Activated naive CD4-positive, alpha-beta T cell treated with anti-CD3 and anti-CD28 coated beads for 36 hours (primary cell): Measurements from ENCODE around the gene CLIP2. TPM values are rescaled to one million over a fixed set of nuclear protein-coding genes. Genes with fewer than 3 reads are reported as not detected.
"Not testable (repeated sequence)": the region's sequence is repeated elsewhere in the genome, so short reads cannot be mapped to it uniquely, and the experiment has no call there.

ENCODE experiments used
- CTCF ChIA-PET: fragments of 350-600 bp; sonication (Branson Sonifier 250); formaldehyde crosslinking; loops from one replicate; lab custom pipeline; 2021; ENCODE audit warnings: antibody characterized with exemption; lab: Charles Lee
- DNase-seq: peaks from one replicate; pipeline ENCODE4 v3.0.0-alpha.2; 2020
- H3K27ac Mint-ChIP-seq: one replicate; pipeline ENCODE4 v1.8.0; 2021; ENCODE audit warnings: mild to moderate bottlenecking, mixed read lengths
- H3K27me3 Mint-ChIP-seq: one replicate; pipeline ENCODE4 v1.8.0; 2021; ENCODE audit warnings: low read depth, mixed read lengths
- H3K36me3 Mint-ChIP-seq: one replicate; pipeline ENCODE4 v1.8.0; 2021; ENCODE audit warnings: low read depth, mixed read lengths
- H3K4me1 Mint-ChIP-seq: one replicate; pipeline ENCODE4 v1.8.0; 2021; ENCODE audit warnings: low read depth, mixed read lengths
- H3K4me3 Mint-ChIP-seq: one replicate; pipeline ENCODE4 v1.8.0; 2021; ENCODE audit warnings: mild to moderate bottlenecking, moderate library complexity, mixed read lengths
- H3K9me3 Mint-ChIP-seq: one replicate; pipeline ENCODE4 v1.8.0; 2021; ENCODE audit warnings: mixed read lengths
- intact Hi-C: fragments of 100-400 bp; cut with micrococcal nuclease; formaldehyde crosslinking; loops from one replicate; pipeline ENCODE4 v1.15.1; 2023
- total RNA-seq, 2 experiments: library from RNA; stranded (reverse); gene quantifications; one replicate each; pipeline ENCODE4 v1.2.3, GENCODE V29; 2021

The CLIP2 gene
- total RNA-seq, 2 experiments from 2014 or later, result 1.2 to 1.6 TPM

DNA sequence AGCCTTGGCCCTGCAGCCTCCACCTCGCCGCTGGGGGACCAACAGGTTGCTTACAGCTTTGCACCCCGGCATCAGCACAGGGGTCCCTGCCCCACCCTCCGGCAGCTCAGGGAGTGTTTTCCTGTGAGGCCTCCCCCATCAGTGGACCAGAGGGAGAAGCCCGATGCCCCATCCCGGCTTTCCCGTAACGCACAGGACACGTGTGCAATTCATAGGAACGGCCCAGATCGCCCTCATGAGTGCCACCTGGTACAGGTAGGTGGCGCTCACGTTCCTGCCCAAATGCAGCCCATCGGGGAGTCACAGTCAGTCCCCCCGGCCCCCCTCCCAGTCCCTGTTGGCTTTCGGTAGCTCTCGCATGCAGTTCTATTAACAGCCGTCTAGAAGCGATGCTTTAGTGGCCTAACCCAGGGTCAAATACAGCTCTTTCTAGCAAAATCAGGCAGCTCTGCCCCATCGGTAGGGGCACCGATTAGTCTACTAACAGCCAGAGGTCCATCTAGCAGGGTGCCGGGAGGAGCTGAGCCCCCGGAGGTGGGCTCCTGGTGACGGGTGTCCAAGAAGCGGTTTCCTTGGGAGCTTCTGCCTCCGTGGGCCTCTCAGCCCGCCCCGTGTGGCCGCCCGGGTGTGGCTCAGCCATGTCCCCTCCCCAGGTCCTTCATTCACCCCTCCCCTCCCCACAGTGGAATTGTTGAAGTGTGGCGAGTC is 116.1 kb downstream of the CLIP2 start:
- Mint-ChIP-seq H3K27ac (no peak overlapping the region), H3K36me3 (no peaks in the 10 kb centered on the region), H3K9me3 (no peaks in the 10 kb centered on the region), H3K27me3 (no peaks in the 10 kb centered on the region), H3K4me1 (no peaks in the 10 kb centered on the region), H3K4me3 (no peak overlapping the region)
- intact Hi-C loops, result no loop called here
- no peak for DNase-seq
- CTCF ChIA-PET, result interaction anchor here (0.6 to 2.0 kb wide), 5 partner anchors 10 to 230 kb away, joined by 3 to 6 read pairs (median 4); no protein-coding TSS in a partner anchor

DNA sequence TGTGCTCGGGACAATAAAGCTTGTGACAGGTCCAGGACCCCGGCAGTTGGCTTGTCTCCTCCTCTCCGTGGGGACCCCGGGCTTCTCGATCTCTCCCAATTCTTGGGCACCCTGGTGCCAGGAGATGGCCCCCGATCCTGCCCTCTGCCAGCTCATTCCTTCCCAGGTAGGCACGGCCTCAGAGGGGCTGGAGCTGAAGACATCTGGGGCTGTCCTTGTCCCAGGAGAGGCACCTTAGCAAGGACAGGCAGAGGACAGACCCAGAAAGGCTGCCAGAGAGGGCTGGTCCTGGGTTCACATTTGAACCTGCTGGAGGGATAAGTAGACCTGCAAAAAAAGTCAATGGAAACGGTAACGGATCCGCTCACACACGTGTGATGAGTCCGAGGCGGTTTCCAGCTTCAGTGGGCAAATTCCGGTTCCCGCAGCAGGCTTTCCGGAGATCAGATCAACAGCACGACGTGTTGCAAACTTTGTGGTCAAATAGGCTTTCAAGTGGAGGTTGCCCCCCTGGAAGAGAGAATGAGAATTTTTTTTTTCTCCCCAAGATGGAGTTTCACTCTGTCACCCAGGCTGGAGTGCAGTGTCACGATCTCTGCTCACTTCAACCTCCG is 116.8 kb downstream of the CLIP2 start:
- Mint-ChIP-seq H3K27me3 (no peaks in the 10 kb centered on the region), H3K4me1 (no peaks in the 10 kb centered on the region), H3K9me3 (no peaks in the 10 kb centered on the region), H3K36me3 (no peaks in the 10 kb centered on the region), H3K4me3 (no peak overlapping the region), H3K27ac (no peak overlapping the region)
- intact Hi-C loops, result no loop called here
- no peak for DNase-seq
- CTCF ChIA-PET, result interaction anchor here (1.2 to 2.0 kb wide), 4 partner anchors 9 to 200 kb away, joined by 4 to 6 read pairs (median 5); no protein-coding TSS in a partner anchor

DNA sequence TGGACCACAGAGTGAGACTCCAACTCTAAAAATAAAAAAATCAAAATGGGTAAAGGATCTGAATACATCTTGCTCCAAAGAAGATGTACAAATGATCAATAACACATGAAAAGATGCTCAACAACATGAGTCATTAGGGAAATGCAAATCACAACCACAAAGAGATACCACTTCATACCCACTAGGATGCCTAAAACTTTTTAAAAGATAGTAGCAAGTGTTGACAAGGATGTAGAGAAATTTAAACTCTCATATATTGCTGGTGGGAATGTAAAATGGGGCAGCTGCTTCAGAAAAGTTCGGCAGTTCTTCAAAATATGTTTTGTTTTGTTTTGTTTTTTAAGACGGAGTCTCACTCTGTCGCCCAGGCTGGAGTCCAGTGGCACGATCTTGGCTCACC is 118.8 kb downstream of the CLIP2 start:
- H3K4me3 Mint-ChIP-seq, result no peak overlapping the region
- no peak overlapping the region for H3K27ac Mint-ChIP-seq
- H3K4me1 Mint-ChIP-seq, result no peaks in the 10 kb centered on the region
- DNase-seq, result no peak
- H3K9me3 Mint-ChIP-seq, result no peaks in the 10 kb centered on the region
- intact Hi-C loops, result no loop called here
- H3K36me3 Mint-ChIP-seq, result no peaks in the 10 kb centered on the region
- CTCF ChIA-PET, result no interaction called here
- H3K27me3 Mint-ChIP-seq, result no peaks in the 10 kb centered on the region

DNA sequence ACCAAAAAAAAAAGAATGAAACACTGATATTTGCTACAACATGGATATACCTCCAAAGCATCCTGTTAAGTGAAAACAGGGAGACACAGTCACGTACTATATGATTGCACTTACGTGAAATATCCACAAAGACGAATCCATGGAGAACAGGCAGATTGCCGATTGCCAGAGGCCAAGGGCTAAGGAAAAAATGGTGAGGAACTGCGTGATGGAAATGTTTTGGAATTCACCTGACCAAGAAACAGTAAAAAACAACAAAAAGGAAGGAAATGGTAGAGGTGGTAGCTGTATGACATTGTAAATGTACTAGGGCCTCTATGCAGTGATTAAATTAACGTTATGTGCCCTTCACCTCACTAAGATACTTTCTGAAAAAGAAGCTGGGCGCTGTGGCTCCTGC is 120.4 kb downstream of the CLIP2 start:
- CTCF ChIA-PET, result interaction anchor here (0.6 to 2.2 kb wide), 4 partner anchors 9 to 191 kb away, joined by 3 to 9 read pairs (median 3); no protein-coding TSS in a partner anchor
- intact Hi-C loops, result no loop called here

DNA sequence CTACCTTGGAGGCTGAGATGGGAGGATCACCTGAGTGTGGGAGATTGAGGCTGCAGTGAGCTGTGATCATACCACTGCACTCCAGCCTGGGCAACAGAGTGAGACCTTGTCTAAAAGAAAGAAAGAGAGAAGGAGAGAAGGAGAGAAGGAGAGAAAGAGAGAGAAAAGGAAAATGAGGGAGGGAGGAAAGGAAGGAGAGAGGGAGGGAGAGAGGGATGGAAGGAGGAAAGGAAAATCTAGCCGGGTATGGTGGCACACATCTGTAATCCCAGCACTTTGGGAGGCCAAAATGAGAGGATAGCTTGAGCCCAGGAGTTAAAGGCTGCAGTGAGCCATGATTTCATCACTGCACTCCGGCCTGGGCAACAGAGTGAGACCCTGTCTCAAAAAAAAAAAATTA is 121.6 kb downstream of the CLIP2 start:
- intact Hi-C loops, result no loop called here
- H3K9me3 Mint-ChIP-seq, result no peaks in the 10 kb centered on the region
- CTCF ChIA-PET, result interaction anchor here (0.6 to 2.2 kb wide), 3 partner anchors 10 to 156 kb away, joined by 3 to 9 read pairs (median 4); no protein-coding TSS in a partner anchor

More for the DNA sequence above, 120.4 kb downstream of the CLIP2 start:
- H3K4me3 Mint-ChIP-seq, result no peak overlapping the region
- no peak for DNase-seq
- no peaks in the 10 kb centered on the region for H3K9me3 Mint-ChIP-seq
- H3K27ac Mint-ChIP-seq, result no peak overlapping the region
- H3K4me1 Mint-ChIP-seq, result no peaks in the 10 kb centered on the region
- H3K27me3 Mint-ChIP-seq, result no peaks in the 10 kb centered on the region
- no peaks in the 10 kb centered on the region for H3K36me3 Mint-ChIP-seq

DNA sequence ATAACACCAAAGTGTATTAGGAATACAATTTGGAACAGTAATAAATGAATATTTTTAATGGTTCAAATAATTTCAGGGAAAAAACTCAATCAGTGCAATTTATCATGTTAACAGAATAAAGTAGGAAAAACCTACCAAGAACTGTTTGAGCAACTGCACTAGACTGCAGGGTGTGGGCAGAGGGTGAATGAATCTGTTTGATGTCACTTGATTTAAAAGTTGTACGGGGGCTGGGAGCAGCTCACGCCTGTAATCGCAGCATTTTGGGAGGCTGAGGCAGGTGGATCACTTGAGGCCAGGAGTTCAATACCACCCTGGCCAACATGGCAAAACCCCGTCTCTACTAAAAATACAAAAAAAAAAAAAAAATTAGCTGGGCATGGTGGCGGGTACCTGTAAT is 122.4 kb downstream of the CLIP2 start:
- intact Hi-C loops, H3K4me3 Mint-ChIP-seq, H3K9me3 Mint-ChIP-seq, H3K27me3 Mint-ChIP-seq, H3K27ac Mint-ChIP-seq, H3K4me1 Mint-ChIP-seq, H3K36me3 Mint-ChIP-seq, DNase-seq: not testable (repeated sequence)
- CTCF ChIA-PET, result interaction anchor here (0.6 to 2.2 kb wide), 5 partner anchors 11 to 329 kb away, joined by 3 to 9 read pairs (median 4); no protein-coding TSS in a partner anchor

More for the DNA sequence above, 121.6 kb downstream of the CLIP2 start:
- H3K36me3 Mint-ChIP-seq, result no peaks in the 10 kb centered on the region
- no peak overlapping the region for H3K27ac Mint-ChIP-seq
- no peaks in the 10 kb centered on the region for H3K27me3 Mint-ChIP-seq
- no peaks in the 10 kb centered on the region for H3K4me1 Mint-ChIP-seq
- DNase-seq, result no peak
- H3K4me3 Mint-ChIP-seq, result no peak overlapping the region

DNA sequence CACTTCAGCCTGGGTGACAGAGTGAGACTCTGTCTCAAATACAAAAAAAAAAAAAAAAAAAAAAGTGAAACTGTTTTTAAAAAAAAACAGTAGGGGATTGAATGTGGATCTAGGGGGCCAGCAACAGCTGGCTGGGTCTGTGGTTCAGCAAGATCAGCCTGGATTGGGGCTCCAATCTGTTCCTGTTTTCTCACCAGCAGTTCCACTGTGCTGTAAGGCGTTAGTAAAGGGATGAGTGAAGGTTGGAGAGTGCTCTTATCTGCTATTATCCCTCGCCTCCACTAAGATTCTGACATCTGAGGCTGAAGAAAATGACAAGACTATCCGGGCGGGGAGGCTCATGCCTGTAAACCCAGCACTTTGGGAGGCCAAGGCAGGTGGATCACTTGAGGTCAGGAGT is 122.8 kb downstream of the CLIP2 start:
- Mint-ChIP-seq H3K4me1 (no peaks in the 10 kb centered on the region), H3K9me3 (no peaks in the 10 kb centered on the region), H3K4me3 (no peak overlapping the region), H3K27me3 (no peaks in the 10 kb centered on the region), H3K27ac (no peak overlapping the region), H3K36me3 (no peaks in the 10 kb centered on the region)
- no peak for DNase-seq
- CTCF ChIA-PET, result interaction anchor here (0.6 kb wide), 2 partner anchors 103 to 330 kb away, joined by 3 read pairs; no protein-coding TSS in a partner anchor
- intact Hi-C loops, result no loop called here

DNA sequence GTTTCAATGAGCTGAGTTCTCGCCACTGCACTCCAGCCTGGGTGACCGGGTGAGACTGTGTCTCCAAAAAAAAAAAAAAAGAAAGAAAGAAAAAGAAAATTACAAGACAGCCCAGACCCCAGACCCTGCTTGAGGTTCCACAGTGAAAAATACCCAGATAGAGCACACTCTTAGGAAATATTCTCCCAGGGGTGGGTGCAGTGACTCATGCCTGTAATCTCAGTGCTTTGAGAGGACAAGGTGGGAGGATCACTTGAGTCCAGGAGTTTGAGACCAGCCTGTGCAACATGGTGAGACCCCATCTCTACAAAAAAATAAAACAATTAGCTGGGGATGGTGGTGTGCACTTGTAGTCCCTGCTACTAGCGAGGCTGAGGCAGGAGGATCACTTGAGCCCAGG is 123.4 kb downstream of the CLIP2 start:
- H3K9me3 Mint-ChIP-seq, result no peaks in the 10 kb centered on the region
- DNase-seq, result no peak
- no peaks in the 10 kb centered on the region for H3K4me1 Mint-ChIP-seq
- H3K4me3 Mint-ChIP-seq, result no peak overlapping the region
- H3K36me3 Mint-ChIP-seq, result no peaks in the 10 kb centered on the region
- H3K27me3 Mint-ChIP-seq, result no peaks in the 10 kb centered on the region
- intact Hi-C loops, result no loop called here
- CTCF ChIA-PET, result interaction anchor here (0.6 to 1.6 kb wide), 3 partner anchors 11 to 154 kb away, joined by 3 to 7 read pairs (median 4); no protein-coding TSS in a partner anchor
- H3K27ac Mint-ChIP-seq, result no peak overlapping the region

DNA sequence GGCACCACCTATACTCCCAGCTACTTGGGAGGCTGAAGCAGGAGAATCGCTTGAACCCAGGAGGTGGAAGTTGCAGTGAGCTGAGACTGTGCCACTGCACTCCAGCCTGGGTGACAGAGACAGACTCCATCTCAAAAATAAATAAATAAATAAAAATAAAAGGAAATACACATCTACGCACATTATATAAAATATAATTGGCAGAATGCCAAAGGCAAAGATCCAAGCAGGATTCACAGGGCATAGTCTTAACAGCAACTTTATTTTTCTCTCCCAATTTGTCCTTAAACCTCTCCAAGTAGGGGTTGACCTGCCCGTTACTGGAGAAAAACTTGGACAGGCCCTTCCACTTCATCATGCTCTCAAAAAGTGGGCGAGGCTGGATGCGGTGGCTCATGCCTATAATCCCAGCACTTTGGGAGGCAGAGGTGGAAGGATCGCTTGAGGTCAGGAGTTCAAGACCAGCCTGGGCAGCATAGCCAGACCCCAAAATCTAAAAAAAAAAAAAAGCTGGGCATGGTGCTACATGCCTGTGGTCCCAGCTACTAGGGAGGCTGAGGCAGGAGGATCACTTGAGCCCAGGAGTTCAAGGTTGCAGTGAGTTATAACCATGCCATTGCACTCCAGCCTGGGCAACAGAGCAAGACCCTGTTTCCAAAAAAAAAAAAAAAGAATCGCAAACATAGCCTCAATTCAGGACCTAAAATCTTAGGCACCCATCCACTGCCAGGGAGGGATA is 125.6 kb downstream of the CLIP2 start:
- H3K4me1 Mint-ChIP-seq, H3K4me3 Mint-ChIP-seq, DNase-seq, H3K36me3 Mint-ChIP-seq, H3K27me3 Mint-ChIP-seq, H3K27ac Mint-ChIP-seq, H3K9me3 Mint-ChIP-seq: not testable (repeated sequence)
- intact Hi-C loops, result loop anchor here (5.0 kb wide), 1 partner anchor 153 kb away; no protein-coding TSS in a partner anchor
- CTCF ChIA-PET, result interaction anchor here (0.6 to 2.0 kb wide), 7 partner anchors 9 to 345 kb away, joined by 3 to 8 read pairs (median 5); no protein-coding TSS in a partner anchor

DNA sequence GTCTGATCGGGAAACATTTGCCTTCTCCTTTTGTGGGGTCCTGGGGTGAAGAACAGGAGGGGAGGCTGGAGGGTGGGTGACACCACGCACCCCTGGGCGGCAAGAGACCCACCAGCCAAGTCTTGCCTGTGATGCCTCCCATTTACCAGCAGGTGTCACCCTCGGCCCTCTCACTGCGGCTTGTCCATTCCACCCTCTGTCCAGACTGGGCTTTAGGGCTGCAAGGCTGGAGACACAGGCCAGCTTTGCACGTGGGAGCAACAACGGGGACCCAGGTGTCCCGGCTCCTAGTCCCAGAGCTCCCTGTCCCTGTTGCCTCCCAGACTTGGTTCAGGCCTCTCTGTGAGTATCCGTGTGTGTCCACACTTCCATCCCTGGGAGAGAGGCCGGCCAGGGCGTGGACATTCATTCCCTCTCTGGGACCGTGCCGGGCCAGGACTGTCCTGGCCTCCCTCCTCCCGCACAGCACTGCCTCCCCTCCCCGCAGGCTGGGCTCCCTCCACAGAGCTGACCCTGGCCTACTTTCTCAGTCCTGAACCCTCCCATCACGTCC is 128.3 kb downstream of the CLIP2 start:
- DNase-seq, result peak; percentile 60
- CTCF ChIA-PET, result interaction anchor here (0.6 to 3.0 kb wide), 10 partner anchors 17 to 437 kb away, joined by 3 to 27 read pairs (median 4); no protein-coding TSS in a partner anchor
- Mint-ChIP-seq H3K27me3 (no peaks in the 10 kb centered on the region), H3K4me1 (no peaks in the 10 kb centered on the region), H3K27ac (no peak overlapping the region), H3K36me3 (no peaks in the 10 kb centered on the region), H3K4me3 (no peak overlapping the region), H3K9me3 (no peaks in the 10 kb centered on the region)
- intact Hi-C loops, result loop anchor here (1.0 to 5.0 kb wide), 2 partner anchors 128 to 150 kb away; no protein-coding TSS in a partner anchor

DNA sequence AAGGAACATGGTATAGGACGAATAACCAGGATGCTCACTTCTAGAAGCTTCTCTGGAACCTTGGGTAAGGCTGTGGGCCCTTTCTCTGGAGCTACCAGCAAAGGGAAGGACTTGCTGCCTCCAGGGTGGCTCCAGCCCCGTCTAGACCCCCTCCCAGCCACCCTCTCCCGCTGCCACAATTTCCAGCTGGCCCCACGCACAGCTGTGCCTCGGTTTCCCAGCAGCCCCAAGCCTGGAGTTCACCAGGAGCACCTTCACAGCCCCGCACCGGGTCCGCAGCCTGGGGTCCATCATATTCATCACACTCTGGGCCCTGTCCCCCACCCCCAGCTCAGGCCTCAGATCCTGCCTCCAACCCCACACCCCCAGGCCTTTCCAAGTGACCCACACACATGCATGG is 128.9 kb downstream of the CLIP2 start:
- intact Hi-C loops, result loop anchor here (5.0 kb wide), 1 partner anchor 149 kb away; no protein-coding TSS in a partner anchor
- CTCF ChIA-PET, result interaction anchor here (0.6 to 3.0 kb wide), 8 partner anchors 17 to 438 kb away, joined by 3 to 27 read pairs (median 4); no protein-coding TSS in a partner anchor
- no peaks in the 10 kb centered on the region for H3K9me3 Mint-ChIP-seq
- DNase-seq, result no peak
- no peaks in the 10 kb centered on the region for H3K4me1 Mint-ChIP-seq
- no peaks in the 10 kb centered on the region for H3K27me3 Mint-ChIP-seq
- H3K27ac Mint-ChIP-seq, result no peak overlapping the region
- H3K36me3 Mint-ChIP-seq, result no peaks in the 10 kb centered on the region
- H3K4me3 Mint-ChIP-seq, result no peak overlapping the region
